Right atrium auricular region (tissue), 2 donors: ENCODE results near the gene POLR1A. TPM values are rescaled to one million over a fixed set of nuclear protein-coding genes. Genes with fewer than 3 reads are reported as not detected.

Experiments used
- DNase-seq: peaks from one replicate; pipeline ENCODE4 v3.0.0-alpha.2; 2019; ENCODE audit warnings: low spot score
- H3K27ac ChIP-seq, 2 donors: fragments of 200-600 bp; sonication (generic); 1 replicate in 1 of 2; 2 replicates in 1 of 2; pipeline ENCODE4 v1.5.1; 2016 to 2019
- H3K27me3 ChIP-seq, 2 donors: fragments of 200-600 bp; sonication (generic); one replicate each; pipeline versions ENCODE4 v1.5.1 to v1.6.0; 2017 to 2019
- H3K36me3 ChIP-seq: fragments of 200-600 bp; sonication (generic); one replicate; pipeline ENCODE4 v1.5.1; 2016
- H3K4me1 ChIP-seq, 2 donors: fragments of 200-600 bp; sonication (generic); one replicate each; pipeline versions ENCODE4 v1.5.1 to v1.6.0; 2017 to 2019
- H3K4me3 ChIP-seq, 2 donors: fragments of 200-600 bp; sonication (generic); 1 replicate in 1 of 2; 2 replicates in 1 of 2; pipeline ENCODE4 v1.5.1; 2017 to 2019; ENCODE audit warnings: mild to moderate bottlenecking in 1 of 2, moderate library complexity in 1 of 2
- H3K9me3 ChIP-seq, 2 donors: fragments of 200-600 bp; sonication (generic); one replicate each; pipeline ENCODE4 v1.5.1; 2019
- total RNA-seq, 2 donors: library from RNA; depleted of rRNA; stranded (reverse); fragments of >200 nt; gene quantifications; one replicate each; pipeline ENCODE4 v1.1.0, GENCODE V29; 2016
- TF ChIP-seq, protein P1 (sequence below), 2 donors: fragments of 200-600 bp; sonication (generic); IDR thresholded peaks; one replicate each; pipeline ENCODE4 v1.5.1; 2019; ENCODE audit warnings: antibody characterized with exemption in 2 of 2

Gene POLR1A
- total RNA-seq, 2 donors from 2014 or later = 14.1 to 20.6 TPM

DNA sequence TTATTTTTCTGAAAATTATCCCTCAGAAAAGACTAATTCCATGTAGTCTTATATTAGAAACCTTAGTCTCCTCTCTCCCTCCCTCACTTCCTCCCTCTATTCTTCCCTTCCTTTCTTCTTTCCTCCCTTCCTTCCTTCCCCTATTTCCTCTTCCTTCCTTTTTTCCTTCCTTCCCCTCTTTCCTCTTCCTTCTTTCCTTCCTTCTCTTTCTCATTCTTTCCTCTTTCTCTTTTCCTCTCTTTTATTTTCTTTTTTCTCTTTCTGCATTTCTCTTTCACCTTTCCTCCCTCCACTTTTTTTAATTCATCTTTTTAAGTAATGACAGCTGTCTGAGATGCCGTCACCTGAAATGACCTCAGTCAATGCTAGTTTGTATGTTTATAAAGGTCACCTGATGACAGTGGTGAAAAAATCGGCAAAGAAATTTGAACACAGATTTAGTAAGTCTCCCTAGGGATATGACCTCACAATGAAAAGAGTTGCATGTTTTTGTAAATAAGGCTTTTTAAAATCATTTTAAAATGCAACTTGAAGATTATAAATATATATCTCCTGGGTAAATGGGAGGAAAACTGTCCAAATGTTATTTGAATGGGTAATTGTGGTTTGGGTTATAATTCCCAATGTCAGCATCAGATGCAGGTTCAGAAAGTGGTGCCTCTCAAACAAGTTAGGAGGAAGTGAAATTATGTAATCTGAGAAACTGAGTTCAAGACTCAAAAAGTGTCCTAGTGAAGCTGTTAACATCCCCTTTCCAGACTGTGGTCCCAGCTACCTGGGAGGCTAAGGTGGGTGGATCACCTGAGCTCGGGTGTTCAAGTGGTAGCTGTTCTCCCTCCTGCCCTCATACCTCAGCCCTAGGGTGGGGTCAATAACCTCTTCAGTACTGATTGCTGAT, 126.6 kb downstream of the POLR1A start:
- Histone ChIP-seq H3K4me3 (no peak overlapping the region), H3K36me3 (no peaks in the 10 kb centered on the region), H3K9me3 (no peaks in the 10 kb centered on the region), H3K27me3 (no peaks in the 10 kb centered on the region), H3K27ac (no peak overlapping the region), H3K4me1 (peaks cover 0 to 27% of the 10 kb centered on the region in 2 donors)
- DNase-seq = no peak
- TF ChIP-seq, protein P1, sequence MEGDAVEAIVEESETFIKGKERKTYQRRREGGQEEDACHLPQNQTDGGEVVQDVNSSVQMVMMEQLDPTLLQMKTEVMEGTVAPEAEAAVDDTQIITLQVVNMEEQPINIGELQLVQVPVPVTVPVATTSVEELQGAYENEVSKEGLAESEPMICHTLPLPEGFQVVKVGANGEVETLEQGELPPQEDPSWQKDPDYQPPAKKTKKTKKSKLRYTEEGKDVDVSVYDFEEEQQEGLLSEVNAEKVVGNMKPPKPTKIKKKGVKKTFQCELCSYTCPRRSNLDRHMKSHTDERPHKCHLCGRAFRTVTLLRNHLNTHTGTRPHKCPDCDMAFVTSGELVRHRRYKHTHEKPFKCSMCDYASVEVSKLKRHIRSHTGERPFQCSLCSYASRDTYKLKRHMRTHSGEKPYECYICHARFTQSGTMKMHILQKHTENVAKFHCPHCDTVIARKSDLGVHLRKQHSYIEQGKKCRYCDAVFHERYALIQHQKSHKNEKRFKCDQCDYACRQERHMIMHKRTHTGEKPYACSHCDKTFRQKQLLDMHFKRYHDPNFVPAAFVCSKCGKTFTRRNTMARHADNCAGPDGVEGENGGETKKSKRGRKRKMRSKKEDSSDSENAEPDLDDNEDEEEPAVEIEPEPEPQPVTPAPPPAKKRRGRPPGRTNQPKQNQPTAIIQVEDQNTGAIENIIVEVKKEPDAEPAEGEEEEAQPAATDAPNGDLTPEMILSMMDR (IDR thresholded peaks at IDR 0.05) = no peak

DNA sequence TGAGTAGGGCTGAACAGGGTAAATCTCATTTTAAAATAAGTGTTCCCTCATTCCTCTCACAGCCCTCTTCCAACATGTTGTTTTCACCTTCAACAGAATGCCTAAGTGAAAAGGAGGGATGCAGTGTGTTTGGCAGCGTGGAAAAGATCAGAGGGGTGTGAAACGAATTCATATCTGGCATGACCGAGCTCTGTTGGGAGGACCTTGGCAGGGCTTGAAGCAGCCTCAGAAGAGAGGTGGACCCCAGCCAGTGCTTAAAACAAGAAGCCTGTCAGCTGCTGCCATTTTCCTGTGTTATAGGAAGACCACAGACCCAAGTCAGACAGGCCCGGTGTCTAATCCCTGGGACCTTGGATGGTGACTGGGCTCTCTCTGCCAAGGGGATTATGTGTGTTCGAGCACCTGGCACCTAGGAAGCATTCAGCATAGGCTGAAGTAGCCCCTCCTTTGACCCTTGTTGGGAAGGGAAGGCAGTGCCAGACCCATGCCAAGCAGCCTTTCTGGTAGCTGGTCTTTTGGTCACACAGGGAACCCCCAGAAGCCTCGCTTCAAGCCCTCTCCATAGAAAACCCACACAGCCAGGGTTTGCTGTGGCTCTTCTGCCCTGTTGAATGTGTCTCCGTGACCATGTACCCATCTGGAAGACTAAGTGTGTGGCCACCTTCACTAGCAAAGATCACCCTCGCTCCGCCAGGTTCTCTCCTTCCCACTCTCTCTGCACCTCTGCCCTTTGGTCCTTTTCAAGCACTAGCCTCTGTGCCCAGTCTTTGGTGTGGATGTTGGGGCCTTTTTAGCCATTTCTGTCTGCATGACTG, 129.4 kb downstream of the POLR1A start:
- H3K27me3 ChIP-seq = no peaks in the 10 kb centered on the region
- no peaks in the 10 kb centered on the region for H3K9me3 ChIP-seq
- no peak overlapping the region for H3K4me3 ChIP-seq
- TF ChIP-seq, protein P1 (IDR thresholded peaks at IDR 0.05) = no peak
- no peaks in the 10 kb centered on the region for H3K36me3 ChIP-seq
- peaks cover 0 to 27% of the 10 kb centered on the region in 2 donors for H3K4me1 ChIP-seq
- peak overlapping the region in 1 of 2 donors; percentile 19 for H3K27ac ChIP-seq
- DNase-seq = peak; percentile 70

DNA sequence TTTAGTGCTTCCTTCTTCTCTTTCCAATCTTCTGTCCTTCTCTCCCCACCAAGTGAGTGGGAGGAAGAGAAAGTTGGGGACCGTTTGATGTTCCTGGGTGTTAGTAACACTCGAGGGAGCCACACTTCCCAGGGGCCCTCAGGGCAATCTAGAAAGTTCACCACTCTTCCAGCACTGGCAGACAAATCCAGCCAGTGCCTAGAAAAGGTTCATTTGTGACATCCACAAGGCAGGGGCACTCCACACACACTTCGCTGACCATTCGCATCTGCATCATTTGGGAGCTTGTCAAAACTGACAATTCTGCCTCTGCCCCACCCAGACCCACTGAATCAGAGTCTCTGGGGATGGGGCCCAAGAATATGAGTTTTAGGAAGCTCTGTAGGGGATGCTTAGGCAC, 130.1 kb downstream of the POLR1A start:
- peaks cover 0 to 27% of the 10 kb centered on the region in 2 donors for H3K4me1 ChIP-seq
- H3K4me3 ChIP-seq = no peak overlapping the region
- H3K36me3 ChIP-seq = no peaks in the 10 kb centered on the region
- DNase-seq = peak; percentile 57
- TF ChIP-seq, protein P1 (IDR thresholded peaks at IDR 0.05) = no peak
- H3K9me3 ChIP-seq = no peaks in the 10 kb centered on the region
- H3K27me3 ChIP-seq = no peaks in the 10 kb centered on the region
- H3K27ac ChIP-seq = peak overlapping the region in 1 of 2 donors; percentile 19

DNA sequence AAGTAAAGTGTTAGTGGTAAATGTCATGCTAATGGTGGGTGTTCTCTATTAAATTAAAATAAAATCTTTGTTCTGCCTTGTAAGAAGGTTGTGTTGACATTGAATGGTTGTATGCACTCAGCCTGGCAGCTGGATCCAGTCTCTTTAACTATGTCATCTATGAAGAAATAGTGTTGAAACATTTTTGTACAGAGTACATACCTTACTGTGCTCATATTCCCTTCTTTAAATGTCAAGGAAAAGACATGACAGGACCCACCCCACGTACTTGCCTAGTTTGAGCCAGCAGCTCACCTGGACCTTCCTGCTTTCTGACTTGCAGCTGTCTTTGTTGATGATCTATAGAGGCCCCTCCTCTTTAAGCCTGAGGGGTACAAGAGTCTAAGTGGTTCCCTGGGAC, 131.3 kb downstream of the POLR1A start:
- Histone ChIP-seq H3K4me1 (peaks cover 0 to 24% of the 10 kb centered on the region in 2 donors), H3K9me3 (no peaks in the 10 kb centered on the region), H3K36me3 (no peaks in the 10 kb centered on the region), H3K27ac (no peak overlapping the region), H3K27me3 (no peaks in the 10 kb centered on the region), H3K4me3 (no peak overlapping the region)
- peak; percentile 21 for DNase-seq
- TF ChIP-seq, protein P1 (IDR thresholded peaks at IDR 0.05) = no peak

DNA sequence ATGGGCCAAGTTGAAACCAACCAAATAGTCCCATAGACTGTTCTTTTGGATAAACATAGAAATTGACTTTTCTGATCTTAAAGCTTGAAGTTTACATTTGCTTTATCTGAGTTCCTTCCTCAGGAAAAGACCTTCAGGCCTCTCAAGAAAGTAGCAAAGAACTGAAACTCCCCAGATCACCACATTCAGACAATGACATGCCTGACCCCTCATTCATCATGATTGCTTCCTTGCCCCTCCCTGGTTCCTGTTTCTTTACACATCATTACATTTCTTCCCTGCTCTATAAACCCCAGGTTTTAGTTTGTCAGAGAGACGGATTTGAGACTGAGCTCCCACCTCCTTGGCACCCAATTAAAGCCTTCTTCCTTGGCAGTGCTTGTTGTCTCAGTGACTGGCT, 133.3 kb downstream of the POLR1A start:
- TF ChIP-seq, protein P1 (IDR thresholded peaks at IDR 0.05) = no peak
- Histone ChIP-seq H3K27ac (no peak overlapping the region), H3K27me3 (no peaks in the 10 kb centered on the region), H3K36me3 (no peaks in the 10 kb centered on the region), H3K4me3 (no peak overlapping the region), H3K4me1 (peaks cover 0 to 15% of the 10 kb centered on the region in 2 donors), H3K9me3 (no peaks in the 10 kb centered on the region)
- DNase-seq = no peak
